IPS-11a (cell line): ENCODE measurements around the gene PLA2G10.
"Not testable (repeated sequence)": the region's sequence is repeated elsewhere in the genome, so short reads cannot be mapped to it uniquely, and the experiment has no call there.

Experiments
- H3K4me3 ChIP-seq: one replicate; pipeline ENCODE4 v1.5.1; 2013; ENCODE audit warnings: low read depth, low read length, control low read depth

Gene PLA2G10

GRCh38 chr16:14667347-14668266 lies 26.5 kb downstream of the PLA2G10 start:
- no peak overlapping the region for H3K4me3 ChIP-seq

- no peak overlapping the region for H3K4me3 ChIP-seq
These were observed 36.0 kb downstream of the PLA2G10 start for GRCh38 chr16:14658063-14658462.

- no peak overlapping the region for H3K4me3 ChIP-seq
These were observed 41.4 kb downstream of the PLA2G10 start for GRCh38 chr16:14652726-14653125.

GRCh38 chr16:14650629-14651028 lies 43.5 kb downstream of the PLA2G10 start:
- no peak overlapping the region for H3K4me3 ChIP-seq

- no peak overlapping the region for H3K4me3 ChIP-seq
These were observed 44.3 kb downstream of the PLA2G10 start for GRCh38 chr16:14649816-14650215.

GRCh38 chr16:14641926-14642325 lies 52.2 kb downstream of the PLA2G10 start:
- no peak overlapping the region for H3K4me3 ChIP-seq

- no peak overlapping the region for H3K4me3 ChIP-seq
These were observed 52.9 kb downstream of the PLA2G10 start for GRCh38 chr16:14641206-14641605.

- no peak overlapping the region for H3K4me3 ChIP-seq
These were observed 53.6 kb downstream of the PLA2G10 start for GRCh38 chr16:14640538-14640937.

- H3K4me3 ChIP-seq, result not testable (repeated sequence)
These were observed 57.2 kb downstream of the PLA2G10 start for GRCh38 chr16:14636951-14637240.

GRCh38 chr16:14636179-14636950 lies 57.7 kb downstream of the PLA2G10 start:
- H3K4me3 ChIP-seq, result not testable (repeated sequence)

- H3K4me3 ChIP-seq, result no peak overlapping the region
These were observed 58.5 kb downstream of the PLA2G10 start for GRCh38 chr16:14635395-14636165.

- H3K4me3 ChIP-seq, result peak overlapping the region; percentile 14
These were observed 59.8 kb downstream of the PLA2G10 start for GRCh38 chr16:14634389-14634725.

- H3K4me3 ChIP-seq, result peak within 1 kb of the TSS; percentile 94
These were observed 61.2 kb downstream of the PLA2G10 start, which contains the start of gene BFAR for GRCh38 chr16:14632693-14633569. Gene BFAR (plus strand): TSS chr16:14632951. CDS start chr16:14644347, 11,396 bp downstream.

GRCh38 chr16:14630620-14631330 lies 63.3 kb downstream of the PLA2G10 start:
- not testable (repeated sequence) for H3K4me3 ChIP-seq

GRCh38 chr16:14629919-14630619 lies 64.0 kb downstream of the PLA2G10 start, which contains the start of gene PARN:
Gene PARN (minus strand): TSS chr16:14630260. CDS start chr16:14630125, 135 bp downstream.
- peak within 1 kb of the TSS; percentile 91 for H3K4me3 ChIP-seq

GRCh38 chr16:14629612-14629918 lies 64.5 kb downstream of the PLA2G10 start:
- H3K4me3 ChIP-seq, result peak overlapping the region; percentile 91

- H3K4me3 ChIP-seq, result peak overlapping the region; percentile 91
These were observed 65.1 kb downstream of the PLA2G10 start for GRCh38 chr16:14628806-14629611.

- no peak overlapping the region for H3K4me3 ChIP-seq
These were observed 67.0 kb downstream of the PLA2G10 start for GRCh38 chr16:14627078-14627477.
